ENCODE data around the gene INPP5D.
"Not testable (repeated sequence)": the region's sequence is repeated elsewhere in the genome, so short reads cannot be mapped to it uniquely, and the experiment has no call there.

INPP5D gene

GRCh38 chr2:233052517-233052916, 7.6 kb upstream of the INPP5D start:
- not testable (repeated sequence) for DNase-seq; H2BK5ac ChIP-seq (ENCODE audit: low read length); H3K18ac ChIP-seq (ENCODE audit: low read length); H3K79me2 ChIP-seq (ENCODE audit: control insufficient read depth, insufficient read depth, low read length); H3K4ac ChIP-seq (ENCODE audit: low read depth, low read length); H3K27ac ChIP-seq (ENCODE audit: low read depth, low read length); H4K5ac ChIP-seq (ENCODE audit: low read length); H3K4me1 ChIP-seq (ENCODE audit: control insufficient read depth, low read depth, low read length); H3K4me3 ChIP-seq (ENCODE audit: low read length); H4K8ac ChIP-seq (ENCODE audit: low read depth, low read length); H3K4me2 ChIP-seq (ENCODE audit: low read length); H2BK15ac ChIP-seq (replicated peaks; ENCODE audit: low read depth); H3K36me3 ChIP-seq (ENCODE audit: control insufficient read depth, insufficient read depth, low read length); H2BK120ac ChIP-seq (ENCODE audit: low read depth, low read length); H3K27me3 ChIP-seq (ENCODE audit: insufficient read depth, low read length, poor library complexity); H3K79me1 ChIP-seq (ENCODE audit: low read length); H2AK5ac ChIP-seq (ENCODE audit: low read length); H3K23ac ChIP-seq (ENCODE audit: low read length); H3K9ac ChIP-seq (ENCODE audit: low read length); H3K56ac ChIP-seq (ENCODE audit: low read length)
- no CpG with 5 or more reads among the region's 4 CpGs for WGBS (ENCODE audit: extremely low coverage, insufficient coverage, low lambda C conversion rate)

- Histone ChIP-seq H4K8ac (ENCODE audit: low read depth, low read length) (no peak overlapping the region), H3K4ac (ENCODE audit: low read depth, low read length) (no peak overlapping the region), H3K79me1 (ENCODE audit: low read length) (no peaks in the 10 kb centered on the region), H3K23ac (ENCODE audit: low read length) (no peak overlapping the region), H3K56ac (ENCODE audit: low read length) (no peak overlapping the region), H3K27ac (ENCODE audit: low read depth, low read length) (no peak overlapping the region), H3K9ac (ENCODE audit: low read length) (no peak overlapping the region), H3K79me2 (ENCODE audit: control insufficient read depth, insufficient read depth, low read length) (no peaks in the 10 kb centered on the region), H2AK5ac (ENCODE audit: low read length) (no peak overlapping the region), H2BK120ac (ENCODE audit: low read depth, low read length) (no peak overlapping the region), H4K5ac (ENCODE audit: low read length) (no peak overlapping the region), H3K4me3 (ENCODE audit: low read length) (no peak overlapping the region), H2BK15ac (replicated peaks; ENCODE audit: low read depth) (no peak overlapping the region), H3K27me3 (ENCODE audit: insufficient read depth, low read length, poor library complexity) (no peaks in the 10 kb centered on the region), H3K4me2 (ENCODE audit: low read length) (no peak overlapping the region), H3K18ac (ENCODE audit: low read length) (no peak overlapping the region), H3K36me3 (ENCODE audit: control insufficient read depth, insufficient read depth, low read length) (no peaks in the 10 kb centered on the region), H2BK5ac (ENCODE audit: low read length) (no peak overlapping the region), H3K4me1 (ENCODE audit: control insufficient read depth, low read depth, low read length) (no peaks in the 10 kb centered on the region)
- WGBS (ENCODE audit: extremely low coverage, insufficient coverage, low lambda C conversion rate), result no CpG with 5 or more reads among the region's 22 CpGs
- DNase-seq, result peak; percentile 71
Measured at GRCh38 chr2:233053928-233054784, 6.0 kb upstream of the INPP5D start.

- H3K4me2 ChIP-seq (ENCODE audit: low read length), result no peak overlapping the region
- H3K79me1 ChIP-seq (ENCODE audit: low read length), result no peaks in the 10 kb centered on the region
- H2BK120ac ChIP-seq (ENCODE audit: low read depth, low read length), result no peak overlapping the region
- H3K4ac ChIP-seq (ENCODE audit: low read depth, low read length), result no peak overlapping the region
- no peak overlapping the region for H3K4me3 ChIP-seq (ENCODE audit: low read length)
- H2BK15ac ChIP-seq (replicated peaks; ENCODE audit: low read depth), result no peak overlapping the region
- no peak overlapping the region for H2BK5ac ChIP-seq (ENCODE audit: low read length)
- no peaks in the 10 kb centered on the region for H3K27me3 ChIP-seq (ENCODE audit: insufficient read depth, low read length, poor library complexity)
- H3K23ac ChIP-seq (ENCODE audit: low read length), result no peak overlapping the region
- H3K18ac ChIP-seq (ENCODE audit: low read length), result no peak overlapping the region
- no peak overlapping the region for H2AK5ac ChIP-seq (ENCODE audit: low read length)
- H3K56ac ChIP-seq (ENCODE audit: low read length), result no peak overlapping the region
- H4K5ac ChIP-seq (ENCODE audit: low read length), result no peak overlapping the region
- H3K27ac ChIP-seq (ENCODE audit: low read depth, low read length), result no peak overlapping the region
- no peaks in the 10 kb centered on the region for H3K4me1 ChIP-seq (ENCODE audit: control insufficient read depth, low read depth, low read length)
- no peak for DNase-seq
- H3K79me2 ChIP-seq (ENCODE audit: control insufficient read depth, insufficient read depth, low read length), result no peaks in the 10 kb centered on the region
- WGBS (ENCODE audit: extremely low coverage, insufficient coverage, low lambda C conversion rate), result no CpG with 5 or more reads among the region's 2 CpGs
- H3K36me3 ChIP-seq (ENCODE audit: control insufficient read depth, insufficient read depth, low read length), result no peaks in the 10 kb centered on the region
- H4K8ac ChIP-seq (ENCODE audit: low read depth, low read length), result no peak overlapping the region
- H3K9ac ChIP-seq (ENCODE audit: low read length), result no peak overlapping the region
Measured at GRCh38 chr2:233055362-233055761, 4.8 kb upstream of the INPP5D start.

GRCh38 chr2:233056961-233057605, 3.1 kb upstream of the INPP5D start:
- Histone ChIP-seq H3K79me1 (ENCODE audit: low read length) (no peaks in the 10 kb centered on the region), H2BK120ac (ENCODE audit: low read depth, low read length) (no peak overlapping the region), H3K4ac (ENCODE audit: low read depth, low read length) (no peak overlapping the region), H3K56ac (ENCODE audit: low read length) (no peak overlapping the region), H3K18ac (ENCODE audit: low read length) (no peak overlapping the region), H3K23ac (ENCODE audit: low read length) (no peak overlapping the region), H2AK5ac (ENCODE audit: low read length) (no peak overlapping the region), H2BK15ac (replicated peaks; ENCODE audit: low read depth) (no peak overlapping the region), H3K36me3 (ENCODE audit: control insufficient read depth, insufficient read depth, low read length) (no peaks in the 10 kb centered on the region), H3K27ac (ENCODE audit: low read depth, low read length) (no peak overlapping the region), H4K8ac (ENCODE audit: low read depth, low read length) (no peak overlapping the region), H3K9ac (ENCODE audit: low read length) (no peak overlapping the region), H3K4me1 (ENCODE audit: control insufficient read depth, low read depth, low read length) (no peaks in the 10 kb centered on the region), H2BK5ac (ENCODE audit: low read length) (no peak overlapping the region), H4K5ac (ENCODE audit: low read length) (no peak overlapping the region), H3K4me2 (ENCODE audit: low read length) (no peak overlapping the region), H3K4me3 (ENCODE audit: low read length) (no peak overlapping the region), H3K79me2 (ENCODE audit: control insufficient read depth, insufficient read depth, low read length) (no peaks in the 10 kb centered on the region), H3K27me3 (ENCODE audit: insufficient read depth, low read length, poor library complexity) (no peaks in the 10 kb centered on the region)
- no CpG with 5 or more reads among the region's 6 CpGs for WGBS (ENCODE audit: extremely low coverage, insufficient coverage, low lambda C conversion rate)
- no peak for DNase-seq

GRCh38 chr2:233058717-233059546, 1.2 kb upstream of the INPP5D start:
- no CpG with 5 or more reads among the region's 24 CpGs for WGBS (ENCODE audit: extremely low coverage, insufficient coverage, low lambda C conversion rate)
- H3K4me3 ChIP-seq (ENCODE audit: low read length), result no peak overlapping the region
- no peak overlapping the region for H3K23ac ChIP-seq (ENCODE audit: low read length)
- no peaks in the 10 kb centered on the region for H3K4me1 ChIP-seq (ENCODE audit: control insufficient read depth, low read depth, low read length)
- no peaks in the 10 kb centered on the region for H3K27me3 ChIP-seq (ENCODE audit: insufficient read depth, low read length, poor library complexity)
- no peak overlapping the region for H3K9ac ChIP-seq (ENCODE audit: low read length)
- H2BK5ac ChIP-seq (ENCODE audit: low read length), result no peak overlapping the region
- H2AK5ac ChIP-seq (ENCODE audit: low read length), result no peak overlapping the region
- H3K56ac ChIP-seq (ENCODE audit: low read length), result no peak overlapping the region
- no peak overlapping the region for H3K18ac ChIP-seq (ENCODE audit: low read length)
- no peak overlapping the region for H2BK120ac ChIP-seq (ENCODE audit: low read depth, low read length)
- no peak for DNase-seq
- no peak overlapping the region for H4K8ac ChIP-seq (ENCODE audit: low read depth, low read length)
- H3K79me1 ChIP-seq (ENCODE audit: low read length), result no peaks in the 10 kb centered on the region
- H3K4me2 ChIP-seq (ENCODE audit: low read length), result no peak overlapping the region
- H3K27ac ChIP-seq (ENCODE audit: low read depth, low read length), result no peak overlapping the region
- no peaks in the 10 kb centered on the region for H3K79me2 ChIP-seq (ENCODE audit: control insufficient read depth, insufficient read depth, low read length)
- no peaks in the 10 kb centered on the region for H3K36me3 ChIP-seq (ENCODE audit: control insufficient read depth, insufficient read depth, low read length)
- no peak overlapping the region for H3K4ac ChIP-seq (ENCODE audit: low read depth, low read length)
- H2BK15ac ChIP-seq (replicated peaks; ENCODE audit: low read depth), result no peak overlapping the region
- H4K5ac ChIP-seq (ENCODE audit: low read length), result no peak overlapping the region

All from mesendoderm (in vitro differentiated cells).